ENCODE measurements around the gene RFXAP. TPM values are rescaled to one million over a fixed set of nuclear protein-coding genes. Genes with fewer than 3 reads are reported as not detected.

The RFXAP gene
- polyA plus RNA-seq, 3 donors: 1.1 to 3.3 (median 1.8) TPM

GRCh38 chr13:36850790-36851438, 31.9 kb downstream of the RFXAP start:
- Mint-ChIP-seq H3K36me3 (no peaks in the 10 kb centered on the region), H3K27me3 (ENCODE audit: low read depth in 3 of 3) (peaks cover 0 to 3% (median 1%) of the 10 kb centered on the region in 3 donors), H3K4me3 (no peak overlapping the region), H3K27ac (peak overlapping the region in 2 of 7 donors; percentile 41 to 69), H3K9me3 (peaks cover 0 to 2% (median 0%) of the 10 kb centered on the region in 7 donors), H3K4me1 (peaks cover 14% of the 10 kb centered on the region)
- Histone ChIP-seq H3K9me3 (replicated peaks in 1 of 2; ENCODE audit: control insufficient read depth in 1 of 2, insufficient read depth in 1 of 2, low read length in 2 of 2) (no peaks in the 10 kb centered on the region), H3K4me1 (ENCODE audit: control insufficient read depth in 1 of 2, insufficient read depth in 2 of 2, low read length in 2 of 2) (peaks cover 0 to 2% of the 10 kb centered on the region in 2 donors), H3K27me3 (ENCODE audit: control insufficient read depth in 2 of 2, insufficient read depth in 2 of 2, low read length in 2 of 2) (no peaks in the 10 kb centered on the region), H3K27ac (ENCODE audit: low read depth in 1 of 2, low read length in 2 of 2) (no peak overlapping the region), H3K79me2 (ENCODE audit: insufficient read depth, low read length) (no peaks in the 10 kb centered on the region), H3K9ac (ENCODE audit: insufficient read depth, low read length, poor library complexity, severe bottlenecking) (no peak overlapping the region), H2AFZ (ENCODE audit: insufficient read depth, low read depth, low read length, poor library complexity, severe bottlenecking) (no peak overlapping the region), H4K20me1 (ENCODE audit: insufficient read depth, low read length) (no peaks in the 10 kb centered on the region), H3K4me2 (replicated peaks; ENCODE audit: extremely low read depth, low read length, poor library complexity, severe bottlenecking) (no peak overlapping the region), H3K36me3 (replicated peaks in 1 of 2; ENCODE audit: control insufficient read depth in 1 of 2, insufficient read depth in 2 of 2, low read length in 2 of 2) (no peaks in the 10 kb centered on the region), H3K4me3 (replicated peaks in 1 of 3; ENCODE audit: low read depth in 2 of 3, low read length in 3 of 3) (no peak overlapping the region)
- no peak for TF ChIP-seq CTCF (IDR thresholded peaks at IDR 0.05)
- no peak for DNase-seq
- intact Hi-C loops (cut with micrococcal nuclease): no loop called here
- 86% methylated on average over 11 of the region's 13 CpGs for WGBS (ENCODE audit: insufficient coverage)

GRCh38 chr13:36857253-36857652, 38.2 kb downstream of the RFXAP start:
- H3K4me3 Mint-ChIP-seq: no peak overlapping the region
- no peak overlapping the region for H3K27ac Mint-ChIP-seq
- no peaks in the 10 kb centered on the region for H3K9me3 ChIP-seq (replicated peaks in 1 of 2; ENCODE audit: control insufficient read depth in 1 of 2, insufficient read depth in 1 of 2, low read length in 2 of 2)
- no peak overlapping the region for H3K4me2 ChIP-seq (replicated peaks; ENCODE audit: extremely low read depth, low read length, poor library complexity, severe bottlenecking)
- H3K9me3 Mint-ChIP-seq: peaks cover 0 to 2% (median 0%) of the 10 kb centered on the region in 7 donors
- H3K4me3 ChIP-seq (replicated peaks in 1 of 3; ENCODE audit: low read depth in 2 of 3, low read length in 3 of 3): no peak overlapping the region
- H3K27me3 Mint-ChIP-seq (ENCODE audit: low read depth in 3 of 3): peaks cover 1 to 8% (median 5%) of the 10 kb centered on the region in 3 donors
- TF ChIP-seq CTCF (IDR thresholded peaks at IDR 0.05): no peak
- no peak overlapping the region for H2AFZ ChIP-seq (ENCODE audit: insufficient read depth, low read depth, low read length, poor library complexity, severe bottlenecking)
- H3K27ac ChIP-seq (ENCODE audit: low read depth in 1 of 2, low read length in 2 of 2): no peak overlapping the region
- no peaks in the 10 kb centered on the region for H3K36me3 Mint-ChIP-seq
- H3K79me2 ChIP-seq (ENCODE audit: insufficient read depth, low read length): no peaks in the 10 kb centered on the region
- H4K20me1 ChIP-seq (ENCODE audit: insufficient read depth, low read length): no peaks in the 10 kb centered on the region
- intact Hi-C loops (cut with micrococcal nuclease): no loop called here
- no peaks in the 10 kb centered on the region for H3K27me3 ChIP-seq (ENCODE audit: control insufficient read depth in 2 of 2, insufficient read depth in 2 of 2, low read length in 2 of 2)
- no peaks in the 10 kb centered on the region for H3K36me3 ChIP-seq (replicated peaks in 1 of 2; ENCODE audit: control insufficient read depth in 1 of 2, insufficient read depth in 2 of 2, low read length in 2 of 2)
- H3K4me1 ChIP-seq (ENCODE audit: control insufficient read depth in 1 of 2, insufficient read depth in 2 of 2, low read length in 2 of 2): peaks cover 0 to under 1% of the 10 kb centered on the region in 2 donors
- DNase-seq: no peak
- H3K9ac ChIP-seq (ENCODE audit: insufficient read depth, low read length, poor library complexity, severe bottlenecking): no peak overlapping the region
- H3K4me1 Mint-ChIP-seq: peaks cover 5% of the 10 kb centered on the region
